Heart right ventricle (tissue), 16 donors: Measurements from ENCODE around the gene ATF6B. TPM values are rescaled to one million over a fixed set of nuclear protein-coding genes. Genes with fewer than 3 reads are reported as not detected.

Source experiments
- ATAC-seq, 8 donors: fragments of 200-7000 bp; cut with Tn5 transposase; one replicate each; pipeline ENCODE4 v1.9.1; 2020; ENCODE audit warnings: mild to moderate bottlenecking in 8 of 8, moderate library complexity in 8 of 8, moderate number of reproducible peaks in 1 of 8
- DNase-seq, 2 donors: peaks; one replicate each; pipeline ENCODE4 v3.0.0-alpha.2; 2020
- H3K27ac ChIP-seq, 10 donors: fragments of 200-600 bp; sonication (generic) in 2 of 10; one replicate each; pipeline versions ENCODE4 v1.5.0 to v1.8.0; 2020 to 2022; ENCODE audit warnings: mild to moderate bottlenecking in 3 of 10
- H3K27me3 ChIP-seq, 7 donors: fragments of 200-600 bp; one replicate each; pipeline ENCODE4 v1.8.0; 2021 to 2022; ENCODE audit warnings: mild to moderate bottlenecking in 2 of 7
- H3K36me3 ChIP-seq, 9 donors: fragments of 200-600 bp; sonication (generic) in 1 of 9; one replicate each; pipeline versions ENCODE4 v1.5.0 to v1.8.0; 2020 to 2022; ENCODE audit warnings: mild to moderate bottlenecking in 2 of 9
- H3K4me1 ChIP-seq, 9 donors: fragments of 200-600 bp; sonication (generic) in 1 of 9; one replicate each; pipeline versions ENCODE4 v1.5.0 to v1.8.0; 2020 to 2022; ENCODE audit warnings: mild to moderate bottlenecking in 4 of 9
- H3K4me3 ChIP-seq, 10 donors: fragments of 200-600 bp; sonication (generic) in 2 of 10; one replicate each; pipeline versions ENCODE4 v1.5.0 to v1.8.0; 2020 to 2022; ENCODE audit warnings: mild to moderate bottlenecking in 7 of 10, moderate library complexity in 2 of 10
- H3K9me3 ChIP-seq, 11 donors: fragments of 200-600 bp in 10 of 11; sonication (generic) in 2 of 11; one replicate each; pipeline versions ENCODE4 v1.5.0 to v1.8.0; 2013 to 2022; ENCODE audit warnings: mild to moderate bottlenecking in 2 of 11, control low read depth in 1 of 11, moderate library complexity in 1 of 11
- CTCF ChIP-seq, 9 donors: fragments of 200-600 bp; sonication (generic) in 2 of 9; IDR thresholded peaks; one replicate each; pipeline versions ENCODE4 v1.5.0 to v1.8.0; 2021 to 2022; ENCODE audit warnings: antibody characterized with exemption in 9 of 9, mild to moderate bottlenecking in 5 of 9, moderate library complexity in 1 of 9
- WGBS, 2 donors: extraction: QIAGEN DNeasy Blood & Tissue Kit; methylation state at CpG; one replicate each; pipeline ENCODE4 v1.1.7; 2013; ENCODE audit warnings: inconsistent platforms in 1 of 2; 5-methylcytosine and 5-hydroxymethylcytosine counted together
- intact Hi-C, 10 donors: fragments of 100-400 bp; cut with DNase I; formaldehyde crosslinking; loops; one replicate each; pipeline versions ENCODE4 v1.11.1 to v1.14.2; 2022
- polyA plus RNA-seq, 2 donors: library from polyadenylated mRNA; stranded (reverse); fragments of 200-250 nt; gene quantifications; one replicate each; pipeline ENCODE4 v1.2.3, GENCODE V29; 2013
- total RNA-seq, 10 donors: library from RNA; stranded (reverse); fragmentation: NEBNext Ultra II Directional in 3 of 10; extraction: Animal tissue kit (Norgen Biotek cat#: 25700) in 3 of 10; gene quantifications; one replicate each; pipeline versions ENCODE4 v1.2.1 to v1.2.4, GENCODE V29; 2021 to 2023
- donor health status: Arrhythmogenic right ventricular cardiomyopathy.
- donor health status: ischemic (EF 13 %, LVEDD 7.1; RV severe dilation, severe dysfunction).
- donor health status: healthy with polysubstance abuse.
- donor health status: DM: no; HTN: yes; CAD: no.
- donor health status: DM: no; HTN: no; CAD: no.
- donor health status: ischemic (EF 25% LVEDD 6.9; RV normal size, moderate dysfunction).
- donor health status: ischemic (EF 25% LVEDD 5.7; RV mildly dilated, moderate dysfunction).
- donor health status: healthy.
- donor health status: DM: yes; HTN: yes; CAD: no.
- donor health status: Ischemic cardiomyopathy.
- donor health status: ischemic (EF 35%, LVEDD 5.7; RV mildly dilated, moderate dysfunction).
- donor health status: nonischemic (EF 11% LVEDD 7.7; RV severe dilation, severe dysfunction).
- donor health status: DM: yes; HTN: yes; CAD: no.
- donor health status: PGD.
- donor health status: ischemic (EF 29% LVEDD 5.4; RV normal size, mild dysfunction).
- donor health status: nonischemic (EF 23%, LVEDD 6.1; RV moderate dilation, normal function).

ATF6B gene
- total and polyA plus RNA-seq, 12 donors: 20.1 to 47.0 (median 29.4) TPM

- 75 to 77% methylated on average over 3 of the region's 3 CpGs for WGBS, 2 donors
- Histone ChIP-seq H3K27me3 (no peaks in the 10 kb centered on the region), H3K27ac (peak overlapping the region in 4 of 10 donors; percentile 17 to 70 (median 36)), H3K9me3 (no peaks in the 10 kb centered on the region), H3K4me1 (peaks cover 0 to 40% (median 8%) of the 10 kb centered on the region in 9 donors), H3K36me3 (peaks cover 0 to 100% (median 17%) of the 10 kb centered on the region in 9 donors), H3K4me3 (no peak overlapping the region)
- intact Hi-C loops: no loop called here
- no peak for TF ChIP-seq CTCF (IDR thresholded peaks at IDR 0.05)
- ATAC-seq: no peak
- DNase-seq: no peak
Measured at GRCh38 chr6:32075781-32076180, 52.3 kb downstream of the ATF6B start.

GRCh38 chr6:32074996-32075532, 53.0 kb downstream of the ATF6B start:
- TF ChIP-seq CTCF (IDR thresholded peaks at IDR 0.05): no peak
- peaks cover 0 to 100% (median 17%) of the 10 kb centered on the region in 9 donors for H3K36me3 ChIP-seq
- ATAC-seq: no peak
- 70 to 77% methylated on average over 8 of the region's 8 CpGs for WGBS, 2 donors
- peaks cover 0 to 40% (median 8%) of the 10 kb centered on the region in 9 donors for H3K4me1 ChIP-seq
- intact Hi-C loops: no loop called here
- H3K4me3 ChIP-seq: no peak overlapping the region
- peak overlapping the region in 2 of 10 donors; percentile 39 to 70 for H3K27ac ChIP-seq
- no peak for DNase-seq
- no peaks in the 10 kb centered on the region for H3K9me3 ChIP-seq
- H3K27me3 ChIP-seq: no peaks in the 10 kb centered on the region

- H3K36me3 ChIP-seq: peaks cover 0 to 100% (median 12%) of the 10 kb centered on the region in 9 donors
- H3K27ac ChIP-seq: peak overlapping the region in 2 of 10 donors; percentile 15 to 55
Measured at GRCh38 chr6:32073613-32074012, 54.4 kb downstream of the ATF6B start.

GRCh38 chr6:32073101-32073500, 54.9 kb downstream of the ATF6B start:
- Histone ChIP-seq H3K27ac (peak overlapping the region in 2 of 10 donors; percentile 15 to 55), H3K4me3 (no peak overlapping the region), H3K4me1 (peaks cover 0 to 40% (median 8%) of the 10 kb centered on the region in 9 donors), H3K9me3 (no peaks in the 10 kb centered on the region), H3K27me3 (no peaks in the 10 kb centered on the region), H3K36me3 (peaks cover 0 to 100% (median 11%) of the 10 kb centered on the region in 9 donors)
- intact Hi-C loops: no loop called here
- DNase-seq (peak in 1 of 2 donors; percentile 4), ATAC-seq (no peak)
- 66 to 69% methylated on average over 3 of the region's 3 CpGs for WGBS, 2 donors
- TF ChIP-seq CTCF (IDR thresholded peaks at IDR 0.05): no peak

More at GRCh38 chr6:32073613-32074012, 54.4 kb downstream of the ATF6B start:
- Histone ChIP-seq H3K27me3 (no peaks in the 10 kb centered on the region), H3K9me3 (no peaks in the 10 kb centered on the region), H3K4me3 (no peak overlapping the region), H3K4me1 (peaks cover 0 to 40% (median 8%) of the 10 kb centered on the region in 9 donors)
- ATAC-seq (no peak), DNase-seq (no peak)
- WGBS, 2 donors: 89 to 95% methylated on average over 10 of the region's 10 CpGs
- TF ChIP-seq CTCF (IDR thresholded peaks at IDR 0.05): no peak
- intact Hi-C loops: no loop called here
